B cell (primary cell): Measurements from ENCODE around the gene MIX23. TPM values are rescaled to one million over a fixed set of nuclear protein-coding genes. Genes with fewer than 3 reads are reported as not detected.
A peak's percentile ranks its signal among the peaks of the same experiment; 100 is the strongest.

Source experiments
- ATAC-seq: fragments of 200-7000 bp; cut with Tn5 transposase; one replicate; pipeline ENCODE4 v1.10.0; 2021; ENCODE audit warnings: low read depth, mild to moderate bottlenecking, moderate number of reproducible peaks, moderate library complexity
- CTCF ChIA-PET: fragments of 350-600 bp; sonication (Branson Sonifier 250); formaldehyde crosslinking; loops from one replicate; lab custom pipeline; 2021; ENCODE audit warnings: antibody characterized with exemption, inconsistent platforms; lab: Charles Lee
- POLR2A ChIA-PET: fragments of 350-600 bp; sonication (Branson Sonifier 250); formaldehyde crosslinking; loops from one replicate; lab custom pipeline; 2021; ENCODE audit warnings: antibody characterized with exemption; lab: Charles Lee
- DNase-seq: peaks from one replicate; pipeline ENCODE4 v3.0.0; 2013
- H2AFZ ChIP-seq: 2 replicates; pipeline ENCODE4 v1.6.1; 2012; ENCODE audit warnings: mild to moderate bottlenecking, low read depth, low read length; ENCODE audit not compliant: insufficient read depth, poor library complexity, severe bottlenecking
- H3K27ac ChIP-seq, 2 donors: 1 replicate in 1 of 2; 2 replicates in 1 of 2; pipeline ENCODE4 v1.5.1; 2012 to 2013; ENCODE audit warnings: low read length in 2 of 2, mild to moderate bottlenecking in 2 of 2, moderate library complexity in 1 of 2
- H3K27me3 ChIP-seq, 4 experiments: fragments of 200-600 bp in 1 of 4; sonication (generic) in 1 of 4; replicated peaks in 1 of 4; 1 replicate in 2 of 4; 2 replicates in 2 of 4; pipeline versions ENCODE4 v1.6.1 to v1.7.0; 2013 to 2016; ENCODE audit warnings: low read length in 3 of 4, mild to moderate bottlenecking in 2 of 4, mixed read lengths in 1 of 4, moderate library complexity in 1 of 4; ENCODE audit not compliant: insufficient read depth in 4 of 4, control insufficient read depth in 3 of 4; ENCODE audit errors: control extremely low read depth in 1 of 4
- H3K36me3 ChIP-seq, 2 experiments: replicated peaks in 1 of 2; 1 replicate in 1 of 2; 2 replicates in 1 of 2; pipeline versions ENCODE4 v1.6.1 to v1.7.1; 2013; ENCODE audit warnings: low read length in 1 of 2; ENCODE audit not compliant: insufficient read depth in 2 of 2, control insufficient read depth in 1 of 2; ENCODE audit errors: control extremely low read depth in 1 of 2, extremely low read depth in 1 of 2
- H3K4me1 ChIP-seq, 2 donors: fragments of 200-600 bp in 1 of 2; sonication (generic) in 1 of 2; 1 replicate in 1 of 2; 2 replicates in 1 of 2; pipeline versions ENCODE4 v1.5.1 to v1.6.1; 2013 to 2017; ENCODE audit warnings: low read length in 2 of 2; ENCODE audit not compliant: control insufficient read depth in 2 of 2, insufficient read depth in 2 of 2
- H3K4me2 ChIP-seq: replicated peaks from 2 replicates; pipeline ENCODE3; 2012; ENCODE audit warnings: mild to moderate bottlenecking, low read depth, low read length; ENCODE audit not compliant: poor library complexity, severe bottlenecking
- H3K4me3 ChIP-seq, 5 experiments: fragments of 200-600 bp in 1 of 5; sonication (generic) in 1 of 5; 1 replicate in 3 of 5; 2 replicates in 2 of 5; pipeline versions ENCODE4 v1.5.1 to v1.7.0; 2011 to 2016; ENCODE audit warnings: low read length in 4 of 5, mild to moderate bottlenecking in 4 of 5, low read depth in 2 of 5, control low read depth in 1 of 5, moderate library complexity in 1 of 5; ENCODE audit not compliant: insufficient read depth in 1 of 5; ENCODE audit errors: control extremely low read depth in 1 of 5, extremely low read depth in 1 of 5
- H3K79me2 ChIP-seq: fragments of 200-600 bp; sonication (generic); one replicate; pipeline ENCODE4 v1.6.0; 2016; ENCODE audit warnings: low read length; ENCODE audit not compliant: control insufficient read depth, insufficient read depth
- H3K9ac ChIP-seq: fragments of 200-600 bp; sonication (generic); 2 replicates; pipeline ENCODE4 v1.6.1; 2017; ENCODE audit warnings: mild to moderate bottlenecking, low read length, moderate library complexity
- H3K9me3 ChIP-seq, 3 donors: one replicate each; pipeline versions ENCODE4 v1.6.1 to v1.7.1; 2013; ENCODE audit warnings: low read length in 2 of 3; ENCODE audit not compliant: control insufficient read depth in 2 of 3, insufficient read depth in 1 of 3; ENCODE audit errors: control extremely low read depth in 1 of 3
- H4K20me1 ChIP-seq: 2 replicates; pipeline ENCODE4 v1.6.0; 2012; ENCODE audit warnings: mild to moderate bottlenecking, low read length; ENCODE audit not compliant: insufficient read depth, control insufficient read depth, poor library complexity, severe bottlenecking
- H3K27ac Mint-ChIP-seq: one replicate; pipeline ENCODE4 v1.8.0; 2021; ENCODE audit warnings: mixed read lengths
- H3K27me3 Mint-ChIP-seq: one replicate; pipeline ENCODE4 v1.8.0; 2021; ENCODE audit warnings: mixed read lengths
- H3K4me1 Mint-ChIP-seq: one replicate; pipeline ENCODE4 v1.8.0; 2021; ENCODE audit warnings: mixed read lengths
- H3K4me3 Mint-ChIP-seq: one replicate; pipeline ENCODE4 v1.8.0; 2021; ENCODE audit warnings: mixed read lengths
- H3K9me3 Mint-ChIP-seq: one replicate; pipeline ENCODE4 v1.8.0; 2022; ENCODE audit warnings: mixed read lengths; ENCODE audit not compliant: insufficient read depth
- EZH2 ChIP-seq: IDR thresholded peaks from 2 replicates; pipeline ENCODE4 v1.6.1; 2012; ENCODE audit warnings: borderline replicate concordance, low read depth, mild to moderate bottlenecking, moderate library complexity, low read length; ENCODE audit not compliant: insufficient read depth, poor library complexity, severe bottlenecking
- WGBS: methylation state at CpG from one replicate; pipeline ENCODE4 v1.1.5; 2013; ENCODE audit warnings: missing lambda C conversion rate; ENCODE audit not compliant: insufficient coverage; 5-methylcytosine and 5-hydroxymethylcytosine counted together
- intact Hi-C: fragments of 100-400 bp; cut with micrococcal nuclease; formaldehyde crosslinking; loops from one replicate; pipeline ENCODE4 v1.10.0; 2022
- polyA plus RNA-seq: library from polyadenylated mRNA; depleted of rRNA; stranded (reverse); fragments of >200 nt; gene quantifications from 2 replicates; pipeline ENCODE4 v1.2.3, GENCODE V29; 2012
- total RNA-seq, 2 donors: library from RNA; stranded (reverse); fragments of 120-200 nt in 1 of 2; gene quantifications; 1 replicate in 1 of 2; 2 replicates in 1 of 2; pipeline versions ENCODE4 v1.2.3 to v1.2.4, GENCODE V29; 2013 to 2022
- TF ChIP-seq, protein P1 (sequence below): fragments of 200-600 bp; IDR thresholded peaks from one replicate; pipeline ENCODE4 v1.8.0; 2022; ENCODE audit warnings: antibody characterized with exemption, mild to moderate bottlenecking

The MIX23 gene
- total and polyA plus RNA-seq, 2 donors (not counting 1 experiment from before 2014, with no cell fraction given) = 9.2 to 33.1 TPM

DNA sequence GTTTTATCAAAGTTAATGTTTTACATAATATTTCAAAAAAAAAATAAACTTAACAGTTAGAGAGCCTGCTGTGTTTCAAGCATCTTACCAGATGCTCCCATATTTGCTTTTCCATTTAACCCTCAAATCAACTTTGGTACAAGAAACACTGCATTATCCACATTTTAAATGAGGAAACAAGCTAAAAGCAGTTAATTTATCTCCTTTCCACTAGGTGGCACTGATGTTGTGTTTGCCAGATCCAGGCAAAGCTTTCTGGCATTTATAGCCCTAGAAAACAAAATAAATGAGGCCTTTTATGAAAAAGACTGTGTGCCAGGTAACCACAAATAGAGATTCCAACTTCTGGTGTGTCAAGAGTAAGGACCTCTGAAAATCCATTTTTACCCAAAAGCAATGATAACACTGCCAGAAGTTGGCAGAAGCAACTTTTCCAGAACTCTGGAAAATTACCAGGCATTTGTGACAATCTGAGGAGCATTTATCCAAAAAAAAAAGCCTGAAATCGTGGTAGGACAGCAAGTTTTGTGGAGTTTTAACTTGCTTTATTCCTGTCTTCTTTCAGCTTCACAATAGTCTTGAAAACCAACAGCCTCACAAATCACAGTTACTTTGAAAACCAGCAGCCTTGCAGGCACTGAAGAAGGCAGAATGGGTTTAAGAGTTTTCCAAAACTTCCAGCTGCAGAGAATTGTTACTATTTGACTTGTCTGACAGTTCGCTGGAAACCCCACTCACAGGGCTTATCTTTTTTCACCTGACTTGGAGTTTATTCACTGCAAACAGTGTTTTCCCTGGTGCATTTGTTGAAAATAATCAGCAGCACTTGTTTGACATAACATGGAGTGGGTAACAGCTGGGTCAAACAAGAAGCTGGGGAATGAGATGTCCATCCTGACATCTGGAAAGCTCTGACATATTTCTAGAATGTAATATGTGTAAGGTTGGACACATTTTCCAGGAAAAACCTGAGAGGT lies 10.1 kb upstream of the MIX23 start:
- Histone ChIP-seq H4K20me1 (no peaks in the 10 kb centered on the region), H3K27me3 (no peaks in the 10 kb centered on the region), H3K9ac (no peak overlapping the region), H3K4me3 (no peak overlapping the region), H2AFZ (no peak overlapping the region), H3K4me2 (no peak overlapping the region), H3K79me2 (peaks cover 14% of the 10 kb centered on the region), H3K9me3 (no peaks in the 10 kb centered on the region), H3K27ac (no peak overlapping the region), H3K36me3 (no peaks in the 10 kb centered on the region), H3K4me1 (no peaks in the 10 kb centered on the region)
- DNase-seq (peak; percentile 66), ATAC-seq (no peak)
- Mint-ChIP-seq H3K27ac (no peak overlapping the region), H3K4me1 (peaks cover 13% of the 10 kb centered on the region), H3K4me3 (no peak overlapping the region), H3K27me3 (no peaks in the 10 kb centered on the region), H3K9me3 (no peaks in the 10 kb centered on the region)
- intact Hi-C loops = loop anchor here (1.0 to 10.0 kb wide), 3 partner anchors 62 to 636 kb away; no protein-coding TSS in a partner anchor
- WGBS = 100% methylated on average over 1 of the region's 2 CpGs
- TF ChIP-seq EZH2 = no peak
- TF ChIP-seq, protein P1, sequence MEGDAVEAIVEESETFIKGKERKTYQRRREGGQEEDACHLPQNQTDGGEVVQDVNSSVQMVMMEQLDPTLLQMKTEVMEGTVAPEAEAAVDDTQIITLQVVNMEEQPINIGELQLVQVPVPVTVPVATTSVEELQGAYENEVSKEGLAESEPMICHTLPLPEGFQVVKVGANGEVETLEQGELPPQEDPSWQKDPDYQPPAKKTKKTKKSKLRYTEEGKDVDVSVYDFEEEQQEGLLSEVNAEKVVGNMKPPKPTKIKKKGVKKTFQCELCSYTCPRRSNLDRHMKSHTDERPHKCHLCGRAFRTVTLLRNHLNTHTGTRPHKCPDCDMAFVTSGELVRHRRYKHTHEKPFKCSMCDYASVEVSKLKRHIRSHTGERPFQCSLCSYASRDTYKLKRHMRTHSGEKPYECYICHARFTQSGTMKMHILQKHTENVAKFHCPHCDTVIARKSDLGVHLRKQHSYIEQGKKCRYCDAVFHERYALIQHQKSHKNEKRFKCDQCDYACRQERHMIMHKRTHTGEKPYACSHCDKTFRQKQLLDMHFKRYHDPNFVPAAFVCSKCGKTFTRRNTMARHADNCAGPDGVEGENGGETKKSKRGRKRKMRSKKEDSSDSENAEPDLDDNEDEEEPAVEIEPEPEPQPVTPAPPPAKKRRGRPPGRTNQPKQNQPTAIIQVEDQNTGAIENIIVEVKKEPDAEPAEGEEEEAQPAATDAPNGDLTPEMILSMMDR = peak; percentile 94
- CTCF ChIA-PET = interaction anchor here (0.5 to 3.2 kb wide), 29 partner anchors 9 to 847 kb away, joined by 3 to 38 read pairs (median 4); partner anchors contain the start of genes FAM162A, KPNA1, MIX23 and PARP14
- POLR2A ChIA-PET = interaction anchor here (0.6 to 1.0 kb wide), 3 partner anchors 9 to 206 kb away, joined by 3 to 4 read pairs (median 3); partner anchors contain the start of gene FAM162A
